ENCODE measurements around the gene ZBTB2. TPM values are rescaled to one million over a fixed set of nuclear protein-coding genes. Genes with fewer than 3 reads are reported as not detected.

The ZBTB2 gene
- total RNA-seq, 2 experiments from 2014 or later, result 16.4 to 17.0 TPM

DNA sequence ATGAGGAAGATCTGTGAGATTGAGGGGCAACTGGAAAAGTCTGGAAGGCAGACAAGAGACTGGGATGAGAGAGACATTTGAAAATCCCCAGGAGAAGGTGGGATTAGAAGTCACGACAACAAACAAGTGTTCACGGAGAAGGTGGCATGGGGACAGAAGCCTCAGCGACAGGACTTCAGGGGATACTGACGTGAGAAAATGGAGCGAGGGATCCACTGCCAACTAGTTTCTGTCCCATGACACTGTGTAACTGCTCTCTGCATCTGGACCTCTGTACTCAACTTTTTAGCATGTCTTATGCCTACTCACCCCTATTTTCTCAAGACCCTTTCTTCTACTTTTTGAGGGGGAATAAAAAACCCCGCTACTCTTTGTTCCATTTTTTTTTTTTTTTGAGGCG lies 18.3 kb upstream of the ZBTB2 start:
- no peak for DNase-seq (ENCODE audit: low spot score)
- no peak overlapping the region for H3K4me2 ChIP-seq (ENCODE audit: low read length)
- CTCF ChIA-PET (ENCODE audit: unreplicated experiment), result no interaction called here
- no peaks in the 10 kb centered on the region for H3K9me2 ChIP-seq (ENCODE audit: insufficient read depth, low read length)
- peaks cover 96% of the 10 kb centered on the region for H3K36me3 ChIP-seq (ENCODE audit: insufficient read depth, low read length)
- H3K27ac ChIP-seq (ENCODE audit: low read depth, low read length, poor library complexity, severe bottlenecking), result no peak overlapping the region
- TF ChIP-seq, protein P1, sequence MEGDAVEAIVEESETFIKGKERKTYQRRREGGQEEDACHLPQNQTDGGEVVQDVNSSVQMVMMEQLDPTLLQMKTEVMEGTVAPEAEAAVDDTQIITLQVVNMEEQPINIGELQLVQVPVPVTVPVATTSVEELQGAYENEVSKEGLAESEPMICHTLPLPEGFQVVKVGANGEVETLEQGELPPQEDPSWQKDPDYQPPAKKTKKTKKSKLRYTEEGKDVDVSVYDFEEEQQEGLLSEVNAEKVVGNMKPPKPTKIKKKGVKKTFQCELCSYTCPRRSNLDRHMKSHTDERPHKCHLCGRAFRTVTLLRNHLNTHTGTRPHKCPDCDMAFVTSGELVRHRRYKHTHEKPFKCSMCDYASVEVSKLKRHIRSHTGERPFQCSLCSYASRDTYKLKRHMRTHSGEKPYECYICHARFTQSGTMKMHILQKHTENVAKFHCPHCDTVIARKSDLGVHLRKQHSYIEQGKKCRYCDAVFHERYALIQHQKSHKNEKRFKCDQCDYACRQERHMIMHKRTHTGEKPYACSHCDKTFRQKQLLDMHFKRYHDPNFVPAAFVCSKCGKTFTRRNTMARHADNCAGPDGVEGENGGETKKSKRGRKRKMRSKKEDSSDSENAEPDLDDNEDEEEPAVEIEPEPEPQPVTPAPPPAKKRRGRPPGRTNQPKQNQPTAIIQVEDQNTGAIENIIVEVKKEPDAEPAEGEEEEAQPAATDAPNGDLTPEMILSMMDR (conservative IDR thresholded peaks at IDR 0.05; ENCODE audit: low read length), result no peak
- TF ChIP-seq EZH2phosphoT487 (IDR thresholded peaks at IDR 0.05; ENCODE audit: borderline replicate concordance, low read depth, low read length), result no peak
- peaks cover 2% of the 10 kb centered on the region; the same call in 1 of the 2 replicates for H3K79me2 ChIP-seq (ENCODE audit: insufficient read depth, low read depth, low read length)
- H3K9me3 ChIP-seq (ENCODE audit: low read length), result peaks cover 6% of the 10 kb centered on the region
- intact Hi-C loops (cut with micrococcal nuclease; ENCODE audit: unreplicated experiment), result loop anchor here (5.0 kb wide), 1 partner anchor 68 kb away; no protein-coding TSS in a partner anchor
- BruUV-seq (replicated peaks), result no TSS peak
- POLR2A ChIA-PET, result no interaction called here
- peaks cover 4% of the 10 kb centered on the region for H3K4me1 ChIP-seq (ENCODE audit: insufficient read depth, low read length, poor library complexity, severe bottlenecking)
- H4K20me1 ChIP-seq (ENCODE audit: insufficient read depth, low read length), result peaks cover 10% of the 10 kb centered on the region; the same call in 1 of the 2 replicates
- H2AFZ ChIP-seq (ENCODE audit: low read length), result no peak overlapping the region
- H3K4me3 ChIP-seq (ENCODE audit: low read depth, low read length, poor library complexity, severe bottlenecking), result no peak overlapping the region

DNA sequence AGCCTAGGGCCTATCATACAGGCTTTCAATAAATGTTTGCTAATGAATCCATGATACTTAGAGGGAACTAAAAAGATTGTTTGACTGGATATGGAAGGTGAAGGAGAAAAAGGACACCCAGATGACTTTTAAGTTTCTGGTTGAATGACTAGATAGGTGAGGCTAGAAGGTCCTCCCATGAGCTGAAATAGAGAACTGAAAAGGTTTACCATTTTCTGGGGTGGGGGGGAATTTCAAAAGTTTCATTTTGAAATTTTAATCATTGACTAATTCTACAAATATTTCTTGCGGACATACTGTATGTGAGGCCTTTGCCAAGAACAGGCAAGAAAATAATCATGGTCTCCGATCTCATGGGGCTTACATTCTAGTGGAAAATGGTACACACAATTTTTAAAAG lies 17.9 kb upstream of the ZBTB2 start:
- intact Hi-C loops (cut with micrococcal nuclease; ENCODE audit: unreplicated experiment), result loop anchor here (5.0 kb wide), 1 partner anchor 68 kb away; no protein-coding TSS in a partner anchor
- DNase-seq (ENCODE audit: low spot score), result no peak
- no peak overlapping the region for H3K4me2 ChIP-seq (ENCODE audit: low read length)

DNA sequence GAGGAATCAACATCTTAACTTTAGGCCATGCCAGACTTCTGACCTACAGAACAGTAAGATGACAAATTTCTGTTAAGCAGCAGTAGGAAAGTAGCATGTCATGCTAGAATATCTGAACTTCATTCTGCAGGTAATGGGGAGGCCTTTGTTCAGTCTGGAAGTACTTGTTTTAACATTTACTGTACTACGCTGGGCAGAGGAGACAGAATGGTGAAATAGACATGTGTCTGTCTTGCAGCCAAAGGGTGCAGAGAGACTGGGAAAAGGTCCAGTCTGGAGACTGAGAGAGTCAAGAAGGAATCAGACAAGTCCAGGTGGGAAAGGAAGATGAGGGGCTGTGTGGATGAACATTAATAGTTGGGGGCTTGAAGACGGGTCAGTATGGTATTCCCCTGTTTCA lies 17.5 kb upstream of the ZBTB2 start:
- Histone ChIP-seq H4K20me1 (ENCODE audit: insufficient read depth, low read length) (peaks cover 10% of the 10 kb centered on the region; the same call in 1 of the 2 replicates), H2AFZ (ENCODE audit: low read length) (no peak overlapping the region), H3K4me1 (ENCODE audit: insufficient read depth, low read length, poor library complexity, severe bottlenecking) (peaks cover 4% of the 10 kb centered on the region), H3K4me2 (ENCODE audit: low read length) (no peak overlapping the region), H3K9me3 (ENCODE audit: low read length) (no peaks in the 10 kb centered on the region; the same call in none of the 2 replicates), H3K79me2 (ENCODE audit: insufficient read depth, low read depth, low read length) (peaks cover 7% of the 10 kb centered on the region; the same call in 1 of the 2 replicates), H3K36me3 (ENCODE audit: insufficient read depth, low read length) (peaks cover 95% of the 10 kb centered on the region), H3K4me3 (ENCODE audit: low read depth, low read length, poor library complexity, severe bottlenecking) (no peak overlapping the region), H3K27ac (ENCODE audit: low read depth, low read length, poor library complexity, severe bottlenecking) (no peak overlapping the region), H3K9me2 (ENCODE audit: insufficient read depth, low read length) (no peaks in the 10 kb centered on the region)
- no peak for DNase-seq (ENCODE audit: low spot score)
- ChIA-PET POLR2A (no interaction called here), CTCF (ENCODE audit: unreplicated experiment) (no interaction called here)
- no TSS peak for BruUV-seq (replicated peaks)
- TF ChIP-seq EZH2phosphoT487 (IDR thresholded peaks at IDR 0.05; ENCODE audit: borderline replicate concordance, low read depth, low read length), result no peak
- TF ChIP-seq, protein P1 (conservative IDR thresholded peaks at IDR 0.05; ENCODE audit: low read length), result no peak
- intact Hi-C loops (cut with micrococcal nuclease; ENCODE audit: unreplicated experiment), result loop anchor here (5.0 kb wide), 1 partner anchor 68 kb away; no protein-coding TSS in a partner anchor

More for the DNA sequence above, 17.9 kb upstream of the ZBTB2 start:
- H2AFZ ChIP-seq (ENCODE audit: low read length), result no peak overlapping the region
- peaks cover 6% of the 10 kb centered on the region; the same call in 1 of the 2 replicates for H3K79me2 ChIP-seq (ENCODE audit: insufficient read depth, low read depth, low read length)
- H3K27ac ChIP-seq (ENCODE audit: low read depth, low read length, poor library complexity, severe bottlenecking), result no peak overlapping the region
- no peaks in the 10 kb centered on the region for H3K9me2 ChIP-seq (ENCODE audit: insufficient read depth, low read length)
- H3K36me3 ChIP-seq (ENCODE audit: insufficient read depth, low read length), result peaks cover 96% of the 10 kb centered on the region
- H3K9me3 ChIP-seq (ENCODE audit: low read length), result peaks cover 2% of the 10 kb centered on the region
- H3K4me1 ChIP-seq (ENCODE audit: insufficient read depth, low read length, poor library complexity, severe bottlenecking), result peaks cover 4% of the 10 kb centered on the region
- H3K4me3 ChIP-seq (ENCODE audit: low read depth, low read length, poor library complexity, severe bottlenecking), result no peak overlapping the region
- no TSS peak for BruUV-seq (replicated peaks)
- H4K20me1 ChIP-seq (ENCODE audit: insufficient read depth, low read length), result peaks cover 10% of the 10 kb centered on the region; the same call in 1 of the 2 replicates
- POLR2A ChIA-PET, result no interaction called here
- CTCF ChIA-PET (ENCODE audit: unreplicated experiment), result no interaction called here
- TF ChIP-seq EZH2phosphoT487 (IDR thresholded peaks at IDR 0.05; ENCODE audit: borderline replicate concordance, low read depth, low read length), result no peak
- TF ChIP-seq, protein P1 (conservative IDR thresholded peaks at IDR 0.05; ENCODE audit: low read length), result no peak
